Activated T-helper 1 cell treated with anti-CD3 and anti-CD28 coated beads, Interleukin-12 subunit alpha, Interleukin-12 subunit beta, Interleukin-2, Interleukin-4 antibody, amounts not matched to agents 30 ng/mL and 10 ng/mL and 1 ng/mL, durations not matched to agents 14 hours and 24 hours and 36 hours (primary cell): ENCODE measurements around the gene LCK. TPM values are rescaled to one million over a fixed set of nuclear protein-coding genes. Genes with fewer than 3 reads are reported as not detected.

Experiments used
- DNase-seq: peaks from one replicate; pipeline ENCODE4 v3.0.0; 2021; ENCODE audit warnings: low spot score
- H3K27ac Mint-ChIP-seq: one replicate; pipeline ENCODE4 v1.8.0; 2021; ENCODE audit warnings: mild to moderate bottlenecking, mixed read lengths
- H3K27me3 Mint-ChIP-seq: one replicate; pipeline ENCODE4 v1.8.0; 2022; ENCODE audit warnings: mild to moderate bottlenecking, moderate library complexity, mixed read lengths; ENCODE audit not compliant: insufficient read depth
- H3K36me3 Mint-ChIP-seq: one replicate; pipeline ENCODE4 v1.8.0; 2021; ENCODE audit warnings: low read depth, mixed read lengths
- H3K4me1 Mint-ChIP-seq: one replicate; pipeline ENCODE4 v1.8.0; 2021; ENCODE audit warnings: low read depth, mixed read lengths
- H3K4me3 Mint-ChIP-seq: one replicate; pipeline ENCODE4 v1.8.0; 2021; ENCODE audit warnings: mild to moderate bottlenecking, moderate library complexity, mixed read lengths
- H3K9me3 Mint-ChIP-seq: one replicate; pipeline ENCODE4 v1.8.0; 2021; ENCODE audit warnings: mixed read lengths
- intact Hi-C: fragments of 100-400 bp; cut with micrococcal nuclease; formaldehyde crosslinking; loops from one replicate; pipeline ENCODE4 v1.15.1; 2024
- total RNA-seq: library from RNA; stranded (reverse); gene quantifications from 2 replicates; pipeline ENCODE4 v1.2.3, GENCODE V29; 2022

LCK gene
- total RNA-seq, 1 donor from 2014 or later: 281 TPM

GRCh38 chr1:32321712-32322291 lies 70.7 kb downstream of the LCK start:
- no peak for DNase-seq
- intact Hi-C loops: loop anchor here (2.0 to 5.0 kb wide), 4 partner anchors 13 to 69 kb away; partner anchors contain the start of gene HDAC1
- Mint-ChIP-seq H3K36me3 (peaks cover 23% of the 10 kb centered on the region), H3K27me3 (no peaks in the 10 kb centered on the region), H3K27ac (peak overlapping the region; percentile 83), H3K4me3 (peak overlapping the region; percentile 53), H3K4me1 (peaks cover 49% of the 10 kb centered on the region), H3K9me3 (no peaks in the 10 kb centered on the region)

- H3K27me3 Mint-ChIP-seq: no peaks in the 10 kb centered on the region
- H3K4me1 Mint-ChIP-seq: peaks cover 32% of the 10 kb centered on the region
- no peak overlapping the region for H3K4me3 Mint-ChIP-seq
- H3K27ac Mint-ChIP-seq: no peak overlapping the region
- peaks cover 54% of the 10 kb centered on the region for H3K36me3 Mint-ChIP-seq
- DNase-seq: no peak
- no peaks in the 10 kb centered on the region for H3K9me3 Mint-ChIP-seq
- intact Hi-C loops: no loop called here
These were observed 76.1 kb downstream of the LCK start for GRCh38 chr1:32327204-32327603.

GRCh38 chr1:32329931-32330466 lies 78.9 kb downstream of the LCK start:
- no peaks in the 10 kb centered on the region for H3K9me3 Mint-ChIP-seq
- H3K4me1 Mint-ChIP-seq: peaks cover 28% of the 10 kb centered on the region
- H3K4me3 Mint-ChIP-seq: no peak overlapping the region
- H3K36me3 Mint-ChIP-seq: peaks cover 54% of the 10 kb centered on the region
- H3K27me3 Mint-ChIP-seq: no peaks in the 10 kb centered on the region
- intact Hi-C loops: loop anchor here (10.0 kb wide), 1 partner anchor 395 kb away; the partner anchor contains the start of gene PTP4A2
- DNase-seq: no peak
- no peak overlapping the region for H3K27ac Mint-ChIP-seq

GRCh38 chr1:32330558-32331151 lies 79.6 kb downstream of the LCK start:
- intact Hi-C loops: loop anchor here (10.0 kb wide), 1 partner anchor 396 kb away; the partner anchor contains the start of gene PTP4A2
- Mint-ChIP-seq H3K9me3 (no peaks in the 10 kb centered on the region), H3K36me3 (peaks cover 47% of the 10 kb centered on the region), H3K27ac (no peak overlapping the region), H3K27me3 (no peaks in the 10 kb centered on the region), H3K4me3 (no peak overlapping the region), H3K4me1 (peaks cover 23% of the 10 kb centered on the region)
- DNase-seq: no peak

GRCh38 chr1:32331549-32331948 lies 80.5 kb downstream of the LCK start:
- H3K36me3 Mint-ChIP-seq: peaks cover 45% of the 10 kb centered on the region

GRCh38 chr1:32332290-32333079 lies 81.4 kb downstream of the LCK start:
- Mint-ChIP-seq H3K27me3 (no peaks in the 10 kb centered on the region), H3K36me3 (peaks cover 41% of the 10 kb centered on the region), H3K27ac (no peak overlapping the region), H3K4me3 (no peak overlapping the region), H3K9me3 (no peaks in the 10 kb centered on the region), H3K4me1 (peaks cover 32% of the 10 kb centered on the region)
- intact Hi-C loops: loop anchor here (10.0 kb wide), 1 partner anchor 398 kb away; the partner anchor contains the start of gene PTP4A2
- DNase-seq: no peak

More at GRCh38 chr1:32331549-32331948, 80.5 kb downstream of the LCK start:
- Mint-ChIP-seq H3K4me1 (peaks cover 23% of the 10 kb centered on the region), H3K9me3 (no peaks in the 10 kb centered on the region), H3K27ac (no peak overlapping the region), H3K27me3 (no peaks in the 10 kb centered on the region), H3K4me3 (peak overlapping the region; percentile 7)
- intact Hi-C loops: loop anchor here (10.0 kb wide), 1 partner anchor 397 kb away; the partner anchor contains the start of gene PTP4A2
- DNase-seq: no peak

GRCh38 chr1:32333251-32333963 lies 82.3 kb downstream of the LCK start:
- Mint-ChIP-seq H3K9me3 (no peaks in the 10 kb centered on the region), H3K27me3 (no peaks in the 10 kb centered on the region), H3K27ac (peak overlapping the region; percentile 1), H3K4me1 (peaks cover 39% of the 10 kb centered on the region), H3K36me3 (peaks cover 37% of the 10 kb centered on the region), H3K4me3 (peak overlapping the region; percentile 88)
- DNase-seq: no peak
- intact Hi-C loops: loop anchor here (10.0 kb wide), 1 partner anchor 399 kb away; the partner anchor contains the start of gene PTP4A2

GRCh38 chr1:32334274-32334861 lies 83.3 kb downstream of the LCK start:
- peaks cover 46% of the 10 kb centered on the region for H3K4me1 Mint-ChIP-seq

GRCh38 chr1:32334864-32335534 lies 83.9 kb downstream of the LCK start:
- H3K4me3 Mint-ChIP-seq: peak overlapping the region; percentile 88
- peak; percentile 49 for DNase-seq
- peak overlapping the region; percentile 67 for H3K27ac Mint-ChIP-seq
- no peaks in the 10 kb centered on the region for H3K9me3 Mint-ChIP-seq
- H3K4me1 Mint-ChIP-seq: peaks cover 52% of the 10 kb centered on the region
- intact Hi-C loops: loop anchor here (2.0 to 10.0 kb wide), 3 partner anchors 14 to 400 kb away; partner anchors contain the start of gene PTP4A2
- H3K27me3 Mint-ChIP-seq: no peaks in the 10 kb centered on the region
- peaks cover 24% of the 10 kb centered on the region for H3K36me3 Mint-ChIP-seq

More at GRCh38 chr1:32334274-32334861, 83.3 kb downstream of the LCK start:
- H3K9me3 Mint-ChIP-seq: no peaks in the 10 kb centered on the region
- no peak for DNase-seq
- intact Hi-C loops: loop anchor here (2.0 to 10.0 kb wide), 3 partner anchors 14 to 400 kb away; partner anchors contain the start of gene PTP4A2
- H3K36me3 Mint-ChIP-seq: peaks cover 28% of the 10 kb centered on the region
- no peaks in the 10 kb centered on the region for H3K27me3 Mint-ChIP-seq
- peak overlapping the region; percentile 67 for H3K27ac Mint-ChIP-seq
- peak overlapping the region; percentile 88 for H3K4me3 Mint-ChIP-seq

GRCh38 chr1:32335535-32335789 lies 84.4 kb downstream of the LCK start:
- DNase-seq: no peak
- no peaks in the 10 kb centered on the region for H3K9me3 Mint-ChIP-seq
- H3K36me3 Mint-ChIP-seq: peaks cover 26% of the 10 kb centered on the region
- H3K27ac Mint-ChIP-seq: no peak overlapping the region
- no peaks in the 10 kb centered on the region for H3K27me3 Mint-ChIP-seq
- peaks cover 52% of the 10 kb centered on the region for H3K4me1 Mint-ChIP-seq
- intact Hi-C loops: loop anchor here (2.0 to 10.0 kb wide), 3 partner anchors 15 to 401 kb away; partner anchors contain the start of gene PTP4A2
- peak overlapping the region; percentile 88 for H3K4me3 Mint-ChIP-seq
